ENCODE data around the gene MTCL1. TPM values are rescaled to one million over a fixed set of nuclear protein-coding genes. Genes with fewer than 3 reads are reported as not detected.

The MTCL1 gene
- total RNA-seq, 2 donors from 2014 or later = 11.2 to 73.1 TPM

- no peaks in the 10 kb centered on the region for H3K9me3 ChIP-seq
- 91% methylated on average over 20 of the region's 20 CpGs for WGBS
- H3K27ac ChIP-seq = no peak overlapping the region
- TF ChIP-seq POLR2A (IDR thresholded peaks at IDR 0.05) (no peak), CTCF (IDR thresholded peaks at IDR 0.05) (no peak)
- H3K36me3 ChIP-seq = no peaks in the 10 kb centered on the region
- no peaks in the 10 kb centered on the region for H3K4me1 ChIP-seq (replicated peaks)
- no peaks in the 10 kb centered on the region for H3K27me3 ChIP-seq (replicated peaks; ENCODE audit: insufficient read depth)
- intact Hi-C loops (cut with DNase I) = no loop called here
- H3K4me3 ChIP-seq = no peak overlapping the region
- no peak for DNase-seq (ENCODE audit: low spot score)
Measured at GRCh38 chr18:8662560-8663255, 42.6 kb upstream of the MTCL1 start.

GRCh38 chr18:8667846-8668245 is 37.5 kb upstream of the MTCL1 start:
- no peak for DNase-seq (ENCODE audit: low spot score)
- Histone ChIP-seq H3K4me1 (replicated peaks) (no peaks in the 10 kb centered on the region), H3K27ac (no peak overlapping the region), H3K36me3 (no peaks in the 10 kb centered on the region), H3K27me3 (replicated peaks; ENCODE audit: insufficient read depth) (no peaks in the 10 kb centered on the region), H3K9me3 (no peaks in the 10 kb centered on the region), H3K4me3 (no peak overlapping the region)
- intact Hi-C loops (cut with DNase I) = no loop called here
- WGBS = 95% methylated on average over 3 of the region's 3 CpGs
- no peak for TF ChIP-seq POLR2A (IDR thresholded peaks at IDR 0.05)
- TF ChIP-seq CTCF (IDR thresholded peaks at IDR 0.05) = no peak
- no peak for TF ChIP-seq POLR2AphosphoS5 (IDR thresholded peaks at IDR 0.05)

GRCh38 chr18:8668381-8668780 is 37.0 kb upstream of the MTCL1 start:
- no peak overlapping the region for H3K4me3 ChIP-seq

GRCh38 chr18:8669571-8669970 is 35.8 kb upstream of the MTCL1 start:
- no peak for TF ChIP-seq POLR2AphosphoS5 (IDR thresholded peaks at IDR 0.05)
- TF ChIP-seq CTCF (IDR thresholded peaks at IDR 0.05) = no peak
- no peak for TF ChIP-seq POLR2A (IDR thresholded peaks at IDR 0.05)
- intact Hi-C loops (cut with DNase I) = no loop called here
- H3K27me3 ChIP-seq (replicated peaks; ENCODE audit: insufficient read depth) = no peaks in the 10 kb centered on the region
- H3K4me1 ChIP-seq (replicated peaks) = no peaks in the 10 kb centered on the region
- H3K4me3 ChIP-seq = no peak overlapping the region
- H3K9me3 ChIP-seq = no peaks in the 10 kb centered on the region
- no peak overlapping the region for H3K27ac ChIP-seq
- no peaks in the 10 kb centered on the region for H3K36me3 ChIP-seq
- no peak for DNase-seq (ENCODE audit: low spot score)
- WGBS = 88% methylated on average over 4 of the region's 4 CpGs

More at GRCh38 chr18:8668381-8668780, 37.0 kb upstream of the MTCL1 start:
- no peaks in the 10 kb centered on the region for H3K4me1 ChIP-seq (replicated peaks)
- no peaks in the 10 kb centered on the region for H3K27me3 ChIP-seq (replicated peaks; ENCODE audit: insufficient read depth)
- TF ChIP-seq CTCF (IDR thresholded peaks at IDR 0.05) (no peak), POLR2AphosphoS5 (IDR thresholded peaks at IDR 0.05) (no peak), POLR2A (IDR thresholded peaks at IDR 0.05) (no peak)
- H3K27ac ChIP-seq = no peak overlapping the region
- no peaks in the 10 kb centered on the region for H3K9me3 ChIP-seq
- DNase-seq (ENCODE audit: low spot score) = no peak
- intact Hi-C loops (cut with DNase I) = no loop called here
- no peaks in the 10 kb centered on the region for H3K36me3 ChIP-seq
